OCI-LY3 (cell line): ENCODE measurements around the gene ACAA1.
A peak's percentile ranks its signal among the peaks of the same experiment; 100 is the strongest.

Experiments
- H2AFZ ChIP-seq: fragments of 200-600, 300-600 bp; shearing (Covaris generic); 2 replicates; pipeline ENCODE4 v1.6.0; 2014; ENCODE audit warnings: antibody characterized with exemption, low read depth, low read length
- H3K27ac ChIP-seq: fragments of 200-600, 300-600 bp; sonication (generic); 2 replicates; pipeline ENCODE4 v1.5.1; 2014; ENCODE audit warnings: mild to moderate bottlenecking, low read length, moderate library complexity, mixed read lengths
- H3K27me3 ChIP-seq: fragments of 200-600, 300-600 bp; sonication (generic); 2 replicates; pipeline ENCODE4 v1.6.1; 2014; ENCODE audit warnings: low read depth, low read length, mixed read lengths
- H3K36me3 ChIP-seq: fragments of 200-600, 300-600 bp; sonication (generic); replicated peaks from 2 replicates; pipeline ENCODE3; 2014; ENCODE audit warnings: low read depth, low read length, mixed read lengths
- H3K4me1 ChIP-seq: fragments of 300-600, 200-600 bp; sonication (generic); 2 replicates; pipeline ENCODE4 v1.6.1; 2014; ENCODE audit warnings: low read length, mixed read lengths
- H3K4me2 ChIP-seq: fragments of 200-600, 300-600 bp; sonication (generic); 2 replicates; pipeline ENCODE4 v1.6.1; 2014; ENCODE audit warnings: low read length, mixed read lengths
- H3K4me3 ChIP-seq: fragments of 300-600, 200-600 bp; sonication (generic); 2 replicates; pipeline ENCODE4 v1.5.1; 2014; ENCODE audit warnings: antibody characterized with exemption, mild to moderate bottlenecking, low read length, moderate library complexity
- H3K79me2 ChIP-seq: fragments of 300-600, 200-600 bp; shearing (Covaris generic); 2 replicates; pipeline ENCODE4 v1.6.1; 2014; ENCODE audit warnings: mild to moderate bottlenecking, low read length, mixed read lengths
- H3K9ac ChIP-seq: fragments of 300-600, 200-600 bp; shearing (Covaris generic); 2 replicates; pipeline ENCODE4 v1.6.0; 2014; ENCODE audit warnings: mild to moderate bottlenecking, low read length, moderate library complexity
- H3K9me3 ChIP-seq: fragments of 200-600, 300-600 bp; shearing (Covaris generic); 2 replicates; pipeline ENCODE4 v1.6.1; 2014; ENCODE audit warnings: low read length, mixed read lengths; ENCODE audit not compliant: insufficient read depth
- H4K20me1 ChIP-seq: fragments of 200-600, 300-600 bp; sonication (generic); 2 replicates; pipeline ENCODE4 v1.6.1; 2016; ENCODE audit warnings: low read length, mixed read lengths; ENCODE audit not compliant: insufficient read depth
- EZH2phosphoT487 ChIP-seq: fragments of 200-600 bp; shearing (Covaris generic); IDR thresholded peaks from 2 replicates; pipeline ENCODE4 v1.6.1; 2018; ENCODE audit warnings: antibody characterized with exemption, mixed run types, low read depth
- TF ChIP-seq, protein P1 (sequence below): fragments of 200-600, 300-600 bp; sonication (generic); IDR thresholded peaks from 2 replicates; pipeline ENCODE4 v1.5.1; 2014; ENCODE audit warnings: antibody characterized with exemption, low read length, low read depth

The ACAA1 gene

DNA sequence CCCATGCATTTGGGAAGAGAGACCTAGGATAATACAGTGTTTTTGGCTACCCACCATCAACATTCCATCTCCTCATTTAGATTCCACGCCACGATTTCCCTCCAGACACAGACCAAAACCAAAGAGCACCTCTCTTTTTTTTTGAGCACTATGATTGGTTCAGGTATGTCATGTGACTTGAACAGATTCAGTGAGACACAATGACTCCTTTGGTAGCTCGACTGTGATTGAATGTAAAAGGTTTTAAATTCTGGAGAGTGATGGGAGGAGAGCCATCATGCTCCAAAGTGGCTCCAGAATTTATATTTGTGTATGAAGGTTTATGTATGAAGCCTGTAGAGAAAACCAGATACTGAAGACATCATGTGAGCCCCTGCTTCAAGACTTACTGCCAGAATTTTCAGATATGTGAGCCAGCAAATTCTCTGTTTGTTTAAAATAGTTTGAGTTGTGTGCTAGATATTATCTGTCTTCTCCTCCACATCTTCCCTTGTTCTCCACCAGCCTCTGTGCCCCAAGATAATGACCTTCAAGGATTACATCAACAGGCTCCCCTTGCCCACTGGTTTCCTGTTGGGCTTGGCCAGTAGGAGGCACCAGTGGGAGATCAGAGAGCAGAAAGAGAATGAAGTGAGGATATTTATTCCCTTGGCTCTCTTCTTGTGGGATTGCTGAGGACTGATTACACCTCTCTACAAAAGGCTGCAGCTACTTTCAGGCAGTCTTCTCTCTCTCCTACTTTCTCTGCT, 14.0 kb upstream of the ACAA1 start:
- Histone ChIP-seq H2AFZ (0 out of 2 replicates have a peak overlapping the region, but pooled peaks have one; percentile 44), H3K36me3 (peaks cover 10% of the 10 kb centered on the region), H3K79me2 (no peaks in the 10 kb centered on the region), H3K9me3 (peaks cover 19% of the 10 kb centered on the region), H4K20me1 (no peaks in the 10 kb centered on the region), H3K4me2 (peak overlapping the region; percentile 25; the same call in 1 of the 2 replicates), H3K27ac (0 out of 2 replicates have a peak overlapping the region, but pooled peaks have one; percentile 27), H3K4me3 (no peak overlapping the region), H3K27me3 (no peaks in the 10 kb centered on the region), H3K4me1 (peaks cover 82% of the 10 kb centered on the region), H3K9ac (no peak overlapping the region)
- TF ChIP-seq, protein P1, sequence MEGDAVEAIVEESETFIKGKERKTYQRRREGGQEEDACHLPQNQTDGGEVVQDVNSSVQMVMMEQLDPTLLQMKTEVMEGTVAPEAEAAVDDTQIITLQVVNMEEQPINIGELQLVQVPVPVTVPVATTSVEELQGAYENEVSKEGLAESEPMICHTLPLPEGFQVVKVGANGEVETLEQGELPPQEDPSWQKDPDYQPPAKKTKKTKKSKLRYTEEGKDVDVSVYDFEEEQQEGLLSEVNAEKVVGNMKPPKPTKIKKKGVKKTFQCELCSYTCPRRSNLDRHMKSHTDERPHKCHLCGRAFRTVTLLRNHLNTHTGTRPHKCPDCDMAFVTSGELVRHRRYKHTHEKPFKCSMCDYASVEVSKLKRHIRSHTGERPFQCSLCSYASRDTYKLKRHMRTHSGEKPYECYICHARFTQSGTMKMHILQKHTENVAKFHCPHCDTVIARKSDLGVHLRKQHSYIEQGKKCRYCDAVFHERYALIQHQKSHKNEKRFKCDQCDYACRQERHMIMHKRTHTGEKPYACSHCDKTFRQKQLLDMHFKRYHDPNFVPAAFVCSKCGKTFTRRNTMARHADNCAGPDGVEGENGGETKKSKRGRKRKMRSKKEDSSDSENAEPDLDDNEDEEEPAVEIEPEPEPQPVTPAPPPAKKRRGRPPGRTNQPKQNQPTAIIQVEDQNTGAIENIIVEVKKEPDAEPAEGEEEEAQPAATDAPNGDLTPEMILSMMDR = peak; percentile 44
- TF ChIP-seq EZH2phosphoT487 = no peak

DNA sequence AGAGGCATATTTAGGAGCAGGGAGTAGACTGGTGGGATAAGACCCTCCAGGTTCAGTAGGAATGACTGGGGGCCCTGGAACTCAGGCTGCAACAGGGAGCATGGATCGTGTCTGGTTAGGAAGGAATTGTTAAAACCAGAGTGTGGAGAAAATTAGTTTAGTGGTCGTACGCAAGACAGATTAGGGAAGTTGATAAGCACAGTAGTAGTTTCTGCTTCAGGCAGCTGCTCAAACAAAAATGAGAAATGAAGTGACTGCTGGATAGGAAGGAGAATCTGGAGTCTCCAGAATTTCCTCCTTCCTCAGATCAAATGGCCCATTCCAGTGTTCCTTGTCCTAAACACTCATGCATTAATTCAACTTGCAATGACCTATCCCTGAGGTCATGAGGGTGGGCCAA, 12.8 kb upstream of the ACAA1 start:
- H3K9me3 ChIP-seq = peaks cover 21% of the 10 kb centered on the region
- H3K4me3 ChIP-seq = peak overlapping the region; percentile 41
- H3K36me3 ChIP-seq = peaks cover 13% of the 10 kb centered on the region
- H3K4me1 ChIP-seq = peaks cover 70% of the 10 kb centered on the region
- peak overlapping the region; percentile 78 for H3K27ac ChIP-seq
- no peaks in the 10 kb centered on the region for H3K27me3 ChIP-seq
- TF ChIP-seq EZH2phosphoT487 = no peak
- TF ChIP-seq, protein P1 = no peak
- no peaks in the 10 kb centered on the region for H3K79me2 ChIP-seq
- no peaks in the 10 kb centered on the region for H4K20me1 ChIP-seq
- H3K4me2 ChIP-seq = peak overlapping the region; percentile 68
- peak overlapping the region; percentile 58; the same call in 1 of the 2 replicates for H2AFZ ChIP-seq
- peak overlapping the region; percentile 40; the same call in 1 of the 2 replicates for H3K9ac ChIP-seq

DNA sequence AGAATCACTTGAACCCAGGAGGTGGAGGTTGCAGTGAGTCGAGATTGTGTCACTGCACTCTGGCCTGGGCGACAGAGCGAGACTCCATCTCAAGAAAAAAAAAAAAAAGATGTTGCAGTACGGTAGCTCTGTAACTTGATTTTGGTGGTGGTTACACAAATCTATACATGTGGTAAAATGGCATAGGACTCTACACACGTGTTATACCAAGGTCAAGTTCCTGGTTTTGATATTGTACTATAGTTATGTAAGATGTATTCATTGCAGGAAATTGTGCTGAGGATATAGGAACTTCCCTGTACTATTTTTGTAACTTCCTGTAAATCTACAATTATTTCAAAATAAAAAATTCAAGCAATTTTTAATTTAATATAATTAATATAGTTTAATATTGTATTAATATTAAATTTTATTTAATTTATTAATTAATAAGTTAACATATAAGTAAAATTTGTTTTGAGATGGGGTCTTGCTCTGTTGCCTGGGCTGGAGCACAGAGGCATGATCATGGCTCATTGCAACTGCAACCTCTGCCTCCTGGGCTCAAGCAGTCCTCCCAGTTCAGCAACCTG, 11.5 kb upstream of the ACAA1 start:
- H3K4me2 ChIP-seq = no peak overlapping the region
- no peak for TF ChIP-seq EZH2phosphoT487
- TF ChIP-seq, protein P1 = no peak

GRCh38 chr3:38147421-38147820, 10.5 kb upstream of the ACAA1 start:
- Histone ChIP-seq H3K79me2 (no peaks in the 10 kb centered on the region), H3K27me3 (no peaks in the 10 kb centered on the region), H2AFZ (no peak overlapping the region), H3K4me3 (no peak overlapping the region), H3K4me2 (no peak overlapping the region), H3K4me1 (peaks cover 62% of the 10 kb centered on the region), H4K20me1 (no peaks in the 10 kb centered on the region), H3K9ac (no peak overlapping the region), H3K9me3 (peaks cover 21% of the 10 kb centered on the region), H3K27ac (peak overlapping the region; percentile 4; the same call in 1 of the 2 replicates), H3K36me3 (peaks cover 15% of the 10 kb centered on the region)
- TF ChIP-seq, protein P1 = no peak
- TF ChIP-seq EZH2phosphoT487 = no peak

More for the DNA sequence above, 11.5 kb upstream of the ACAA1 start:
- Histone ChIP-seq H3K27ac (no peak overlapping the region), H3K4me1 (peaks cover 68% of the 10 kb centered on the region), H3K27me3 (no peaks in the 10 kb centered on the region), H3K9ac (no peak overlapping the region), H3K9me3 (peaks cover 21% of the 10 kb centered on the region), H3K79me2 (no peaks in the 10 kb centered on the region), H3K36me3 (peaks cover 13% of the 10 kb centered on the region), H4K20me1 (no peaks in the 10 kb centered on the region), H2AFZ (no peak overlapping the region), H3K4me3 (no peak overlapping the region)
